NCI-H345 treated with DMSO at 0.1 percent for 48 hours (cell line): ENCODE results near the gene HS6ST3.

Experiments
- DNase-seq: peaks from one replicate; lab custom pipeline; 2025; ENCODE audit not compliant: unreplicated experiment; lab: John Stamatoyannopoulos, UW

The HS6ST3 gene

DNA sequence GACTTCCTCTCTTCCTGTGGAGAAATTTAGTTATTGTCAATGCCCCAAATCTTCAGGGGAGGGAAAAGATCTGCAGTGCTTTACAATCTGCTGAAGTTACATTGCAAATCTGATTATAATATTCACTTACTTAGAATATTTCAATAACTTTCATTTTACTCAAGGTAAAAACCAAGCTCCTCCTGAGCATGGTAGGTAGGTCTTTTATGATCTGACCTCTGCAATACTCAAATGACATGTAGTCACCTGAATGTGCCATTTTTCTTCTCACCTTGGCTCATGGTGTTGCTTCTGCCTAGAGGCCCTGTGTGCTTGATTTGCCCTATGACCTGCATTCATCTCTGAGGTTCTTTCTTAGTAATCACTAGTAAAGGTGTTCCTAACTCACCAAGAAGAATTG, 331.4 kb downstream of the HS6ST3 start:
- no peak for DNase-seq

DNA sequence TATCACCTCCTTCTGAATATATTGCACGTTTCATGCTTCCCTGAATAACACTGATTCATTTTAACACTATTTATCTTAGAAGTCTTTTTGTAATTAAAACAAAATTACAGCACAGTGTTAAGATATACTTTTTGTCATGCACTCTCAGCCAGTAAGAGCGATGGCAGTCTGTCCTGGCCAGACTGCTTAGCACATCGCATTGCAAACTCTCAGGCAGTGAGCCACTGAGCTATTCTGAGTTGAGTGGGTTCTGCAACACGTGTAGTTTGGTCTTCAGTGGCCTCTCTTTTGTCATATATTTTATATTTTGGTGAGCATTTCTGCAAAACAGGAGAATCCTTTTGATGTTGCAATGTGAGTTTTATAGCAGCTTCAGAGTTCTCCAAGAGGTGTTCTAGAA, 332.1 kb downstream of the HS6ST3 start:
- no peak for DNase-seq

DNA sequence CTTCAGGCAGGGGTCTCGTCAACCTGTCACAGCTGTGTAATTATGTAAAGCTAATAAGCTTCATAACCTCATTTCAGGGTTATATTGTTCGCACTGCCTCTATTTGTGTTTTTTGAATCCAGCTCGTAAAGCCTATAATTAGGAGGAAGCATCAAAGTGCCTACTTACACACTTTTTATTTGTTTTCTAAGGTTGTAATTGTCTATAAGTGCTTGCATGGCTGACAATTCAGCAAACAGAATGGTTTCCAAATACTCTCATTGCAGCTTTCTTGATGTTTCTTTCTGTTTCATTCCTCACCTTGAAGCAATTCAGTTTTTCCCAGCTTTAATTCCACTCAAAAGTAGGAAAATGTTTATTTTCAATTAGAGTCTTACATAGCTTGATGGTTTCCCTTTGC, 336.3 kb downstream of the HS6ST3 start:
- DNase-seq = peak; percentile 56

DNA sequence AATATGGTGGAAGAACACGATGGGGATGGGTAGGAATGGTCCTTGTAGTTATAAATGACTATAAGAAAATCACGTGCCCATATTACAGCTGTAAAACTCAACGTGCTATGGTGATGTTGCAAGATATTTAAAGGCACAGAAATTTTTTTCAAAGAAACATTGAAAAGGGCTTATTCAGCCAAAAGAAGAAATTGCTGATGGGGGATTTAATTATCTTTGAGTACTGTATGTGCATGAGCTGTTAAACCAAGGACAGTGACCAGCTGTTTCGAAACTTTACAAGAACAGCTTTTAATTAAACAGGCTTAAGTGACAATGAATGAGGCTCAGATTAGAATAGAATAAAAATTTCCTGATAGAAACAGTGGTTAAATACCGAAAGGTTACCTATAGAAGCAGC, 339.0 kb downstream of the HS6ST3 start:
- no peak for DNase-seq

DNA sequence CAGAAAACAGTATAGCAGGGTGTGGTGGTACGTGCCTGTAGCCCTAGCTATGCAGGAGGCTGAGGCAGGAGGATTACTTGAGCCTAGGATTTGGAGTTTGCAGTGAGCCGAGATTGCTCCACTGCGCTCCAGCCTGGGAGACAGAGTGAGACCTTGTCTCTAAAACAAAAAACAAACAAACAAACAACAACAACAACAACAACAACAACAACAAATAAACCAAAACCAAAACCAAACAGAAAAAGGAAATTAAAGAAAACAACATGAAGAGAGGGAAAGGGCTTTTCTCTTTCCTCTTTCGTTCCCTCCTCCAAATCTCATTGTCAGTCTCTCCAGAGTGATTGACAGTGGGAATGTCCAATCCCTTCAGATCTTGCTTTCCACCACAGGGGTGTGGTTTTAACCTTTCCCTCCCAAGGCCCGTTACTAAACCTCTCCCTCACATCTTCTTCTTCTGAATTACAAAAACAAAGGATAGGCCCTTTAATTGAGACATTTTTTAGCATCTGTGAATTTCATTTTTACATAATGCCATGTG, 341.2 kb downstream of the HS6ST3 start:
- no peak for DNase-seq

DNA sequence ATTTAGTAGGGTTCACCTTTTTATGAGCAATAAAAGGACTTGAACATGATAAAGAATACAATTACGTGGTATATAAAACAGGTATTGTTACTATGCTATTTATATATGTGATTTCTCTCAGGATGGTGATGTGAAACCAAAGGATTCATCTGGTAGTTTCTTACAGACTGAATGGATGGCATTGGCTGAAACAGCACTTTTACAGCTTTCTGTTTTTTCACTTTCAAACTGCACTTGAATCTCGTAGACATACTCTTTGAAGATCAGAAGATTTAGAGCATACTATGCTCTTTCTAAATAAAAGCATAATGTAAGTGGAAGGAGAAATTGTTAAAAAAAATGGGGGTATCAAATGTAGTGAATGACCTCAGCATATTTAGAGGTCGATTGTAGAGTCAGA, 354.8 kb downstream of the HS6ST3 start:
- DNase-seq = no peak

DNA sequence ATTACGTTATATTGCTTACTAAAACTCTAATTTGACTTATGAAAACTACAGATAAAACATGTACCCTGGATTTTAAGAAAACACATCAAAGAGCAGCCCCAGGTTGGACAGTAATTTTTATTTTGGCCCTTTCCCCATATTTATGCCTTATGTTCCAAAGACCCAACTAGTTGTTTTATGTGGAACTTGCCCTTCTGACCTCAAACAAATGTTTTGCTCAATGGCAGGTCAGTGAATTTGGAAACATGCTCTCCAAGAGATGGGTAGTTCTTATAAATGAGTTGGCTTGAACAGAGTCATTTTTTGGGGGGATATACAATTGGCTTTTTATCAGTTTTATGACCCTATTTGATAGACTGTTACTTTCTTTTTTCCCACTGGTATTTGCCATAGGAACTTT, 360.0 kb downstream of the HS6ST3 start:
- no peak for DNase-seq

DNA sequence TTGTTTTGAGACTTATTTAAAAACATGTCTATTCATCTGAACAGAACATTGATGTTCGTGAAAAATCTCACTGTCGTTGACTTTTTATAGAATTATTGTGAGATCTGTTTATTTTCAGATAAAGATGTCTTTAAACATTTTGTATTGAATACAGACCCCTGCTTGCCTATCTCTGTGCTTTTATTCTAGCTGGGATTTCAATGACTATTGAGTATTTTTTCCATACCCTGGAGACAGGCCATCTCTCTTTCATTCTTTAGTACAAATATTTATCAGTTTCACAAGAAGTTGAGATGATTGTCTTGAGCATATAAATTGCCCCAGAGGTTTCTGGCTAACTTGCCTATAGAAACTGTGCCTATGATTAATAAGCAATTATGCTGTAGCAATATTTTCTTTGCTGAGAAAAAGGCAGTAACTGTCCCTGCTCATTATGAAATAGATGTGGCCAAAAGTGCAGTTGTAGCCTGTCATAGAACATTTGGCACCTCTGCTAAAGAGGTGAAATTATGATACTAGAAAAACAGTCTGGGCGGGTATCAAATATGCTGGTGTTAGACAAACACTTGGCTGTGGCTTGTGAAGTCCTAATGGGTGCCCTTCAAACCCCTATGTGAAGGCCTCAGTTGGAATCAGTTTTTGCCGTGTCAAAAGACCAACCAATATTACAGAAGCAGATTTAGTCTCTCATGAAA, 360.6 kb downstream of the HS6ST3 start:
- DNase-seq = no peak

DNA sequence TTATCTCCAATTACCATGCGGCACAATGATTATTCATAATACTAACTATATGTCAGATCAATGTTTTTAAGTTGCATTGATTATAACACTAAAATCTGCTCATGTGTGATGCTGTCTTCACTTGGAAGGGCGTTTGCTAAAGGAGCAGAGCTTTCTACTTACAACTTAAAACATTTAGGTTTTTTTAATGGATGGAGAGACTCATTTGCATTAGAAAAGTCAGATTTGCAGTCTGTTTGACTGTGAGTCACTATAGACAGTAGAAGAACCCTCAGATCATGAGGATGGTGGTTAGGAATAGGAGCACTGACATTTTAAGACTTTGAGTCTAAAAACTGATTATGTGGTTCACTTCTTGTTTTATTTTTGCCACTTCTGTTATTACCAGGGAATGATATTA, 364.6 kb downstream of the HS6ST3 start:
- no peak for DNase-seq

DNA sequence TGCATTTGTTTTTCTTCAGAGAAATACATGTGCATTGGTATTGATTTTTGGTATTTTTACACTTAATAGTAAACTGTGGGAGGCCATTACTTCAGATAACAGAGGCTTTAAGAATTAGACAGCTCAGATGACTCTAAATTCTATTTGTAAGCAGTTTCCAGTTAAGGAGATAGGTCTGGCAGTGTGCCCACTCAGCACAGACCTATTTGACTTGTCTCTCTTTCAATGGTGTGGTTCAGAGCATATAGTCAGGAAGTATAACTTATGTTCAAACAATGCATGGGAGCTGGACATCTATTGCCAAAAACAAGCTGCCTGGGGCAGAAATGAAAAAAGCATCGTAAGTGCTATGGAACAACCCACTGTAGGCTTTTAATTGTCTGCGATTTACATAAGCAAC, 370.7 kb downstream of the HS6ST3 start:
- DNase-seq = peak; percentile 82

DNA sequence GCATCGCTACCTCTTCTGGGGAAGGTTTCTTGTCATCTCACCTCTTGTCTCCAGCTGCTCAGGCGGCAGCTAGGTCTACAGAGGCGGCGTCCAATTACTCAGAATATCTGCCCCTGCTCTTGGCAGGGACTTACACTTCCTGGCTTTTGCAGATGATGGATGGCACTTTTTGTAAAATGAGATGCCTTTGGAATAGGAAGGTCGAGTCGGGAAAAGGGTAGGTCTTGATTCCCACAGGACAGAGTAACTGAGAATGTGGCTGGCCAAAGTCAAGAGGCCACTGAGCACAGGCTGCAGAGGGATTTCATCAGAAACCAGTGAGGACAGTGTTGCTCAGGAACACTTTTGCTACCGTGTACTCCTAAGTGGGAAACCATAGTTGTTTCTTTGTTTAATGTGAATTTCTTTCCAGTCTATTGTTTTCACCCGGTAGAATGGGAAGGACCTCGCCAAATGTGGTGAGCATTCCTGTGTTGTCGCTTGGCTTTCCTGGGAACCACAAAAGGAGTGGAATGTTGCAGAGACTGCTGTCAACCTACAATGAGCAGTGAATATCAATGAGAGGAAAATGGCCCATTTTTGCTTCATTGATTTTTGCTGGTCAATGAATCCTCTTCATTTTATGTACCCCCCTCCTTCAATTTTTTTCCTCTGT, 383.7 kb downstream of the HS6ST3 start:
- DNase-seq = no peak

DNA sequence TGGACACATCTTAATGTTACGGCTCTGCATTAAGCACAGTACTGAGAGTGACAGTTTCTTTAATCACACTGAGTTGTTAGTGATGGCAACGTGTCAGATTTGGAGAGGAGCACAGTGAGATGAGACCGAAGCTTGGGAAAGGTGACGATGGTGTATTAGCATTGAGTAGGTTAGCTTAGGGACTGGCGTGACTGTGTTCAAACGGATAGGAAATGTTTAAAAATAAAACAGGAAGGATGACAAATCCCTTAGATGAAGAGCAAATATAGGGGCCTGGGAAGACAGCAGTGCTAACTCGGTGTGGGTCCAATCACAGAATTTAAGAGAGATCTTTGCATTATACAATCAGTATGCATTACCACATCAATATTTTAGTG, 384.3 kb downstream of the HS6ST3 start:
- no peak for DNase-seq

DNA sequence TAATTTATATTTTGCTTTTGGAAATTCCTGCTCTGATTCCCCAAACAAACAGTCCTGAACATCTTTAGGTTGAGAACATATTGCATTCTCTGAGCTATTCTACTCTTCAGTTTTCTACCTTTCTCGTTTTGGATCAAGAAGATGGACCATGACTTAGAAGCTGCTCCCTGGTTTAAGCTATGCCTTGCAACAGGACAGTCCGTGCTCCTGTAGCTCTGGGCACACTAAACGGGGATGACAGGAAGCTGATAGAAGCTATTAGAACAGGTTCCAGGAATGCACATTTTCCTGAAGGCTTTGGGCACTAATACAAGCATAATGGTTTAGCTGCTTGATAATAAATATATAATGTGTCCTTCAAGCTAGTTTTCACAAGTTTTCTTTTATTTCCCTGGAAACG, 385.2 kb downstream of the HS6ST3 start:
- no peak for DNase-seq

DNA sequence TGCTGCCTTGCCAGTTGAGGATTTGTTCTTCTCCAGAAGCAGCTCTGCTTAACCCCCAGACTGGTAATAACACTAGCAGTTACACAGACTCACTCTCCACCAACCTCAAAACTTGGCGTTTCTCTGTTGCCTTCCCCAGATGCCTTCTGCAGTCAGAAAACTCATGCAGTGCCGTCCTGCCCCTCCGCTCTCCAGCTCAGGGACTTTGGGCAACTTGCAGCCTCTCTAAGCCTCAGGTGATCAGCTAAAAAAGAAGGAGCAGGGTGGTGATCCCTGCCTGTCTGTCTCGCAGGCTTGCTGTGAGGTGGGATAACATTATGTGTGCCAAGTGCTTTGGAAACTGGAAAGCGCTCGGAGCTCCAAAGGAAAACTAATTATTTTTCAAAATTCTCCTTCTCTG, 391.6 kb downstream of the HS6ST3 start:
- DNase-seq = no peak

DNA sequence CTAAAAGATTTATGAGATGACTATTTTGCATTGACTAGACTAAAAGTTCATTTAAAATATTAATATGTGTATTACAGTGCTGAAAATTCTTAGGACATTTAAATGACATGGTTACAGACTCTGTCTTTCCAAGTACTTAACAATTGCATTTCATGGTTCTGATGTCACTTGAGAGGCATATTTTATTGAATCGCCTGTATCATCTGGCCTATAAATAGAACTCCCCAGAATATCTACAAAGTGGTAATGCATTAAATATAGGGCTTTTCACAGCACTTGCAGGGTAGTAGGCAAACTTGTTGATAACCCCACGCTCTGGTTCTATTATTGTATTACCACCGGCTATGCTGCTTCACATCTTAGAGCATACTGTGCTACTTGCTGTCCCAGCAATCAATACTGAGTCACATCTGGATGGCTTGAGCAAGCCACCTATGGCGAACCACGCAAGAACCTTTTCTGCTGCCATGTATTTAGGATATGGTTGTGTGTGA, 400.6 kb downstream of the HS6ST3 start:
- DNase-seq = no peak

DNA sequence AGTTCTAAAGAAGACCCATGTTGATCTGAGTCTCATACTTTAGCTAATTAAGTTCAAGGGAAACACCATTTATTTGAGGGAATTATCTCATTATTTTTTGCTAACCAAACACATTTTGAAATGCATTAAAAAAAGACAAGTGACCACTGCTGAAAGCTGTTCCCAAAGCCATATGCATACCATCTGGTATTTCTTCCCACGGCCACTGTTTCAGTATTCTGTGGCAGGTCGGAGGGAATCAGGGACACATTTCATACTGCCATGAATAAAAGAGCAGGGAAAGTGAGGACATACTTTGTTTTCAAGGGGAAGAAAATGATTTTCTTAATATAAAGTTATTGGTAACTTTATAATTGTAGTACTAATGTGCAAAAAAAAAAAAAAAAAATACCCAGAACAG, 401.2 kb downstream of the HS6ST3 start:
- no peak for DNase-seq

DNA sequence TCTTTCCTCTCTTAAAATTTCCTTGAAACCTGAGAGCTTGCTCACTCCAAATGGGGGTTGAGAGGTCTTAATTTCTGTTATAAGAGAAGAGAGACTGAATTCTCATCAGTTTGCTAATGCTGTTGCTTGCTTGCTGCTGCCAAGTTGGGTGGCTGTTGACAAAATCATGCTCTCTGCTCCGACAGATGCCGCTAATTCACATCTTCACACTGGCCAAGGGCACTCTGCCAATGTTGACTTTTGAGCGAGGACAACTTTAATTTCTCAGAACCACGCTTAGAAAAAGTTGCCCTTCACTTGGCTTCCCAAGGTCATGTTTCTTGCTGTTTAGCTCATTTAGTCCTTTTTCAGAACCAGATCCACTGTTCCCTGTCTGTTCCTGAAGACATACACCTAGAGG, 402.9 kb downstream of the HS6ST3 start:
- no peak for DNase-seq

DNA sequence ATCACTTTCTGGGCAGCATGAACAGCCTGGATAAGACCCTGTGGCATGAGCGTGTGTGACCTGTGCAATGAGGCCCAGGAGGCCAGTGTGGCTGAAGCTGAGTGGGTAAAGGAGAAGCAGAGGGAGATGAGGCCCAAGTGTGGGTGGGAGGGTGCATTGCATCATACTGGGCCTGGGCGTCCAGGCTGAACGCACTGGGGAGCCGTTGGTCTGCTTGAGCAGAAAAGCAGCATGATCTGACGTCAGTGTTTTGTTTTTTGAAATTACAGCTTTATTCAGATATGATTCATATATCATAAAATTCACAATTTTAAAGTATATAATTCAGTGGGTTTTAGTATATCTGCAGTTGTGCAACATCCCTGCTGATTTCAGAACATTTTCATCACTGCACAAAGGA, 409.7 kb downstream of the HS6ST3 start:
- DNase-seq = no peak

DNA sequence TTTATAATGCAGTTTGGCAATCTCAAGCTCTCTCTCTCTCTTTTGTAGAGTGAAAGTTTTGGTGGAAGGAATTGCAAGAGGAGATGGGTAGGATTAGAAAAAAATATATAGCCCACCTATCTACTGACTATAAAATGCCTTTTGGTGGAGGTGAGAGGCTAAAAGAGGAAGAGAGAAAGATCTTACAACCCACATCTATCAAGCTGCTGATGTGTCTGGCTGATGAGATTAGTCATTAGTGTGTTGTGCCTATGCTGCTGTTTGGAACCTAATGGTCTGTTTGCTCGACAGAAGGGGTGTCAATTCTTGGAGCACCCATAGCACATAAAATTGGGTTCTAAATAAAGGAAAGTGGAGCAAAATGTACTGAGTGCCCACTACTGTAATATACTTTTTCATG, 411.0 kb downstream of the HS6ST3 start:
- no peak for DNase-seq

DNA sequence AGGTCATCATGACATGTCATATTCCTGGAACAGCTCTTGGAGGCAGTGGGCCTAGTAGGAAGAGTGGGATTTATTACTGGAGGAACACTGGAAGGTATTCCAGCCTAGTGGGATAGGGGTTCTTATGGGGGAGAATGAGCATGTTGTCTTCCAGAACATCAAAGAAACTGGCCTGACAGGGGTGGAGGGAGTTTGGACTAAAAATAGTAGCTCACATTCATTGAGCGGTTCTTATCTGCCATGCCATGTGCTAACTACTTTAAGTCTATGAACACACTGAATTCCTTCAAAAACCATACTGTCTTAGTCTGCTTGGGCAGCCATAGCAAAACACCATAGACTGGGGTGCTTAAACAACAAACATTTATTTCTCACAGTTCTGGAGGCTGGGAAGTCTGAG, 413.6 kb downstream of the HS6ST3 start:
- DNase-seq = no peak

DNA sequence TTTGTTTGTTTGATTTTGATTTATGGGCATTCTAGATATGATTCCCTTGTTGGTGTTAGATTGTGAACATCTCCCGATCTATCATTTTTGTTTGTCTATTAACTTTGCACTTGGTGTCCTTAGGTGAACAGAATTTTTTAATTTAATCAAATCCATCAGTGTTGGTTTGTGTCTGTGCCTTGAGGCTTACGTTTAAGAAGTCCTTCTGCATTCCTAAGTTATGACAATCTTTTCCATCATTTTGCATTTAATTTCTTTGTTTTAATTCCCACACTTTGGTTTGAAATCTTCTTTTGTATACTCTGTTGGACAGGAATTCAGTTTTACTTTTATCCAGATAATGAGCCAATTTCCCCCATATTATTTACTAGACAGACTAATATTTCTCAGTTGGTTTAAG, 421.7 kb downstream of the HS6ST3 start:
- DNase-seq = no peak

DNA sequence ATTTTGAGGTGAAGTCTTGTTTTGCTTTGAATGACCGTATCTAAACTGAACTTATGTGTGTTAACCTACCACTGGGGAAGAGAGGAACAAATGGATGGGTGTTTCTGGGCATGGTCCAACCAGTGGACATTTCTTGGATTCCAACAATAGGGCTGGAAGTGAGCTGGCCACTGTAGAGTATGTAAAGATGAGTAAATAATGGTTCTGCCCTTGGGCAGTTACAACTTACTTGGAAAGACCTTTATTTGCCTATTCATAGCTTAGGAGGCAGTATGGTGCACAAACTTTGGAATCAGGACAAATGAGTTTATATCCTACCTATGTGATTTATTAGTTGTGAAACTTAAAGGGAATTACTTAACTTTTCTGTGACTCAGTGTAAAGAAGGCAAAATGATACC, 429.5 kb downstream of the HS6ST3 start:
- DNase-seq = no peak
